ENCODE data around the gene PIK3IP1.

GRCh38 chr22:31341386-31342088 is 49.2 kb upstream of the PIK3IP1 start:
- no peak for TF ChIP-seq POLR2A (IDR thresholded peaks at IDR 0.05)
- TF ChIP-seq CTCF (IDR thresholded peaks at IDR 0.05): no peak
- TF ChIP-seq POLR2AphosphoS5 (IDR thresholded peaks at IDR 0.05; ENCODE audit: insufficient read depth in 1 of 2, low read depth in 1 of 2): no peak
